ENCODE results near the gene IBTK. TPM values are rescaled to one million over a fixed set of nuclear protein-coding genes. Genes with fewer than 3 reads are reported as not detected.

The IBTK gene
- total RNA-seq, 1 experiment from 2014 or later = 17.1 TPM

GRCh38 chr6:82264321-82264720, 16.8 kb upstream of the IBTK start:
- Histone ChIP-seq H4K8ac (replicated peaks; ENCODE audit: insufficient read length, low read depth, low read length) (no peak overlapping the region), H2BK120ac (ENCODE audit: low read depth, low read length, poor library complexity, severe bottlenecking) (no peak overlapping the region), H3K23me2 (ENCODE audit: insufficient read length, low read depth, low read length, poor library complexity, severe bottlenecking) (no peaks in the 10 kb centered on the region), H2AFZ (ENCODE audit: low read length) (no peak overlapping the region), H3K79me1 (ENCODE audit: insufficient read depth, low read depth, low read length, poor library complexity, severe bottlenecking) (no peaks in the 10 kb centered on the region), H4K20me1 (ENCODE audit: control insufficient read depth, insufficient read depth, insufficient read length) (no peaks in the 10 kb centered on the region), H3K9ac (ENCODE audit: extremely low read depth, insufficient read length, low read length) (no peak overlapping the region), H3K18ac (ENCODE audit: insufficient read length, low read depth, low read length) (peak overlapping the region; percentile 5), H4K5ac (ENCODE audit: insufficient read length, low read depth, low read length) (no peak overlapping the region), H3K9me3 (ENCODE audit: control insufficient read depth, low read depth, low read length) (no peaks in the 10 kb centered on the region), H4K91ac (ENCODE audit: insufficient read length, low read depth, low read length) (peak overlapping the region; percentile 34), H3K14ac (ENCODE audit: insufficient read depth, low read length) (no peak overlapping the region), H3K23ac (ENCODE audit: insufficient read length, low read depth, low read length) (no peak overlapping the region), H3K4ac (ENCODE audit: low read depth, low read length) (no peak overlapping the region), H2BK20ac (ENCODE audit: low read depth, low read length, poor library complexity, severe bottlenecking) (no peak overlapping the region), H3K27me3 (ENCODE audit: insufficient read depth, low read length) (no peaks in the 10 kb centered on the region), H2BK12ac (ENCODE audit: insufficient read length, low read depth, low read length) (no peak overlapping the region), H3T11ph (ENCODE audit: low read length) (no peak overlapping the region), H3K4me1 (ENCODE audit: insufficient read depth, low read length) (no peaks in the 10 kb centered on the region; the same call in 1 of the 2 replicates), H3K79me2 (ENCODE audit: insufficient read depth, low read length) (no peaks in the 10 kb centered on the region), H3K27ac (ENCODE audit: insufficient read length, low read depth, low read length) (no peak overlapping the region), H2BK5ac (ENCODE audit: insufficient read length, low read length) (no peak overlapping the region), H2BK15ac (ENCODE audit: low read depth, low read length) (no peak overlapping the region), H3K56ac (ENCODE audit: insufficient read length, low read depth, low read length) (no peak overlapping the region), H3K4me2 (ENCODE audit: insufficient read depth, insufficient read length, low read length) (no peak overlapping the region), H2AK5ac (ENCODE audit: insufficient read length, low read length) (no peak overlapping the region)
- no peak overlapping the region for H3K4me3 Mint-ChIP-seq
- H3K9me3 Mint-ChIP-seq = no peaks in the 10 kb centered on the region; a peak in 1 of 5 replicates
- H3K27ac Mint-ChIP-seq = no peak overlapping the region
- no peak for DNase-seq
- H3K4me1 Mint-ChIP-seq = peaks cover 28 to 30% of the 10 kb centered on the region in 2 experiments
- H3K36me3 Mint-ChIP-seq (ENCODE audit: insufficient read depth in 1 of 3, low read depth in 3 of 3) = no peaks in the 10 kb centered on the region; a peak in 1 of 7 replicates
- no peak for TF ChIP-seq CTCF (conservative IDR thresholded peaks at IDR 0.05)
- H3K27me3 Mint-ChIP-seq (ENCODE audit: low read depth) = no peaks in the 10 kb centered on the region

All from H9 (cell line).